SH-SY5Y (cell line): ENCODE measurements around the gene CD274.

Experiments
- GATA2 ChIP-seq: IDR thresholded peaks from 2 replicates; pipeline ENCODE4 v1.6.1; 2011; ENCODE audit warnings: mild to moderate bottlenecking, low read depth, low read length
- GATA3 ChIP-seq: IDR thresholded peaks from 2 replicates; pipeline ENCODE4 v1.6.1; 2011; ENCODE audit warnings: low read depth, mild to moderate bottlenecking, low read length, moderate library complexity

CD274 gene

GRCh38 chr9:5518171-5518936, 68.0 kb downstream of the CD274 start:
- TF ChIP-seq GATA2 (no peak), GATA3 (no peak)

GRCh38 chr9:5518937-5519319, 68.6 kb downstream of the CD274 start:
- TF ChIP-seq GATA2 = no peak
- TF ChIP-seq GATA3 = no peak
